Forelimb muscle (tissue), 1 donor: Measurements from ENCODE around the gene PTPRZ1. TPM values are rescaled to one million over a fixed set of nuclear protein-coding genes. Genes with fewer than 3 reads are reported as not detected.

ENCODE experiments used
- DNase-seq: peaks from one replicate; pipeline ENCODE4 v3.0.0-alpha.2; 2013; ENCODE audit warnings: low read depth
- polyA plus RNA-seq: library from polyadenylated mRNA; unstranded; fragments of 120-200 nt; gene quantifications from one replicate; pipeline ENCODE4 v1.2.1, GENCODE V29; 2013; ENCODE audit not compliant: insufficient read length

The PTPRZ1 gene
- polyA plus RNA-seq, 1 donor: 3.0 TPM

- no peak for DNase-seq
Observed at GRCh38 chr7:121953601-121954000, 80.6 kb downstream of the PTPRZ1 start.

GRCh38 chr7:121954803-121955202 lies 81.8 kb downstream of the PTPRZ1 start:
- DNase-seq: no peak

GRCh38 chr7:121957626-121958025 lies 84.7 kb downstream of the PTPRZ1 start:
- DNase-seq: peak; percentile 24

- no peak for DNase-seq
Observed at GRCh38 chr7:121960678-121961077, 87.7 kb downstream of the PTPRZ1 start.

- no peak for DNase-seq
Observed at GRCh38 chr7:121961089-121961867, 88.3 kb downstream of the PTPRZ1 start.

GRCh38 chr7:121966276-121966934 lies 93.4 kb downstream of the PTPRZ1 start:
- no peak for DNase-seq

- DNase-seq: no peak
Observed at GRCh38 chr7:121966935-121967332, 94.0 kb downstream of the PTPRZ1 start.

GRCh38 chr7:121985476-121986030 lies 112.6 kb downstream of the PTPRZ1 start:
- no peak for DNase-seq

GRCh38 chr7:121992068-121992467 lies 119.1 kb downstream of the PTPRZ1 start:
- DNase-seq: no peak

GRCh38 chr7:121994625-121995410 lies 121.9 kb downstream of the PTPRZ1 start:
- DNase-seq: peak; percentile 53

GRCh38 chr7:122006687-122007086 lies 133.7 kb downstream of the PTPRZ1 start:
- no peak for DNase-seq

GRCh38 chr7:122010116-122010515 lies 137.2 kb downstream of the PTPRZ1 start:
- no peak for DNase-seq

- DNase-seq: no peak
Observed at GRCh38 chr7:122013065-122013464, 140.1 kb downstream of the PTPRZ1 start.

GRCh38 chr7:122013630-122014029 lies 140.7 kb downstream of the PTPRZ1 start:
- no peak for DNase-seq

- DNase-seq: no peak
Observed at GRCh38 chr7:122014697-122015096, 141.7 kb downstream of the PTPRZ1 start.

GRCh38 chr7:122018032-122018431 lies 145.1 kb downstream of the PTPRZ1 start:
- no peak for DNase-seq

- DNase-seq: no peak
Observed at GRCh38 chr7:122027058-122027457, 154.1 kb downstream of the PTPRZ1 start.

GRCh38 chr7:122033641-122034040 lies 160.7 kb downstream of the PTPRZ1 start:
- DNase-seq: no peak

- DNase-seq: no peak
Observed at GRCh38 chr7:122035876-122036275, 162.9 kb downstream of the PTPRZ1 start.

GRCh38 chr7:122038134-122038533 lies 165.2 kb downstream of the PTPRZ1 start:
- no peak for DNase-seq

GRCh38 chr7:122038904-122039303 lies 165.9 kb downstream of the PTPRZ1 start:
- DNase-seq: no peak

GRCh38 chr7:122040147-122040546 lies 167.2 kb downstream of the PTPRZ1 start:
- DNase-seq: no peak
